SHP77 treated with DMSO at 0.1 percent for 48 hours (cell line): ENCODE measurements around the gene TOP1.

Experiments used
- DNase-seq: peaks from one replicate; lab custom pipeline; 2025; lab: John Stamatoyannopoulos, UW

Gene TOP1

GRCh38 chr20:41004531-41005360 lies 23.9 kb upstream of the TOP1 start:
- peak; percentile 9 for DNase-seq

GRCh38 chr20:41005361-41005729 lies 23.3 kb upstream of the TOP1 start:
- no peak for DNase-seq

GRCh38 chr20:41006126-41006935 lies 22.3 kb upstream of the TOP1 start:
- DNase-seq = no peak

GRCh38 chr20:41006936-41007474 lies 21.6 kb upstream of the TOP1 start:
- no peak for DNase-seq

GRCh38 chr20:41007481-41007880 lies 21.1 kb upstream of the TOP1 start:
- no peak for DNase-seq

- DNase-seq = no peak
These were observed 18.7 kb upstream of the TOP1 start for GRCh38 chr20:41009946-41010345.

GRCh38 chr20:41011551-41012067 lies 17.0 kb upstream of the TOP1 start:
- DNase-seq = no peak

- DNase-seq = no peak
These were observed 14.0 kb upstream of the TOP1 start for GRCh38 chr20:41014561-41015088.

GRCh38 chr20:41017448-41018042 lies 11.1 kb upstream of the TOP1 start:
- DNase-seq = no peak

GRCh38 chr20:41018153-41018552 lies 10.5 kb upstream of the TOP1 start:
- no peak for DNase-seq

- DNase-seq = no peak
These were observed 5.1 kb upstream of the TOP1 start for GRCh38 chr20:41023549-41023948.

- DNase-seq = no peak
These were observed 1.3 kb upstream of the TOP1 start for GRCh38 chr20:41027366-41027765.

GRCh38 chr20:41027872-41028358 lies 707 bp upstream of the TOP1 start:
- DNase-seq = no peak

- no peak for DNase-seq
These were observed 704 bp downstream of the TOP1 start for GRCh38 chr20:41029150-41029901.

GRCh38 chr20:41030061-41030460 lies 1.4 kb downstream of the TOP1 start:
- no peak for DNase-seq

GRCh38 chr20:41030531-41031242 lies 2.1 kb downstream of the TOP1 start:
- no peak for DNase-seq

GRCh38 chr20:41031243-41031619 lies 2.6 kb downstream of the TOP1 start:
- DNase-seq = no peak

- DNase-seq = no peak
These were observed 3.6 kb downstream of the TOP1 start for GRCh38 chr20:41032271-41032670.

- no peak for DNase-seq
These were observed 5.6 kb downstream of the TOP1 start for GRCh38 chr20:41034239-41034638.

- DNase-seq = no peak
These were observed 6.6 kb downstream of the TOP1 start for GRCh38 chr20:41035207-41035606.

- DNase-seq = no peak
These were observed 8.6 kb downstream of the TOP1 start for GRCh38 chr20:41037179-41037578.
